GM21619 (cell line): Measurements from ENCODE around the gene LRFN5.
"Not testable (repeated sequence)": the region's sequence is repeated elsewhere in the genome, so short reads cannot be mapped to it uniquely, and the experiment has no call there.

Experiments
- ATAC-seq: cut with Tn5 transposase; IDR thresholded peaks from one replicate; pipeline ENCODE4 v1.9.1; 2021; ENCODE audit not compliant: unreplicated experiment

Gene LRFN5

DNA sequence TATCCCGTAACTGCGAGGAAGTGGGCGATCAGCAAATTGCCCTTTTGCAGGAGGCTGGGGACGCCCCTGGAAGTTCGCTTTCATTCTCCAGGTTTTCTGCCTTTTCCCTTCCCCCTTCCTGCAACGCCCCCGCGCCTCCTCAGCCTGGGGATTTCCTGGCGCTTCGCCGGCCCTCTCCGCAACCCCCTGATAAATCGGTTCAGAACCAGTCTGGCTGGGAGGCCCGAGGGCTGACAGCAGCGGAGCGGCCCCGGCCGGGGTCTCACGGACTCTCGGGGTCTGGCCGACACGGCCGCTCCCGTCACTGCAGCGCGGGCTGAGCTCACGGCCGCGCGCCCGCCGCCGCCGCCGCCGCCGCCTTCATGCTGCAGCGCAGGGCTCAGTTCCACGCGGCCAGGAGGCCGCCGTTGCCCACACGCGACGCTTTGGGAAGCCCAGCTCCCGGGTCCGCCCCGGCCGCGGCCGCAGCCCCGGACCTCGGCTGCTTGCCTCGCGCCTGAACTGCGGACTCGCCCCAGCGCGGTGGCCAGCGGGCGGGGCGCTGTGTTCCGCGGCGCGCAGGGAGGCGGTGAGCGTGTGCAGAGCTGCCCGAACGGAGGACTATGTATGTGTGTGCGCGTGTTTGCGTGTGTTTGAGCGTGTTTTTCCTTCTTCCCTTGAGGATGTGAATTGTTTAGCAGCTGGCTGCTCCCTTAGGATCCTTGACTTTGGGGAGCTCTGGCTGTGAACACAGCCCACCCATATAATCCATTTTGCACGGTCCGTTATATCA, at the start of gene LRFN5:
LRFN5 (plus strand) TSS at position 345 of the 772 bp plus-strand sequence.
- no peak for ATAC-seq

DNA sequence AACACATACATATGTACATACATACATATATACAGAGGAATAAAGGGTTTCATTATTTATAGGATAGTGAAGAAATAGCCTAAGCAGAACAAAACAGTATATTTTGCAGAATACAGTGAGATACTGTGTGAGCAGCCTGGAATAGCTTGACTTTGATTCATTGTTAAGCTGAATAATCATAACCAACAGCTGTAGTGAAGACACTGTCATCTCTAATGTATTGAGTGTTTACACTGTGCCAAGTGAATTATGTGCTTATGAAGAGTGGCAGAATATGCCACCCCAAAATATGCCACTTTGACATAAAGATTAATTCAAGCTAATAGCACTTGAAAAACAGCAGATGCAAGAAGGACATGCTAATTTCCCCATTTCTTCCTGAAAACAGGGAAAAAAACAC, 48.2 kb upstream of the LRFN5 start:
- no peak for ATAC-seq

DNA sequence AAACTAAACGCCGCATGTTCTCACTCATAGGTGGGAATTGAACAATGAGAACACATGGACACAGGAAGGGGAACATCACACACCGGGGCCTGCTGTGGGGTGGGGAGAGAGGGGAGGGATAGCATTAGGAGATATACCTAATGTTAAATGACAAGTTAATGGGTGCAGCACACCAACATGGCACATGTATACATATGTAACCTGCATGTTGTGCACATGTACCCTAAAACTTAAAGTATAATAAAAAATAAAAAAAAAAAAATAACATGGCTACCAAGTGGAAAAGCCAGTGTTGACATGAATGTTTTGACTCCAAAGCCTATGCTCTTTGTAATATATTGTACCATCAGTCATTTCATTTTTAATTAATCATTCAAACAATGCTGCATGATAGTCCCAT, 39.8 kb upstream of the LRFN5 start:
- not testable (repeated sequence) for ATAC-seq

GRCh38 chr14:41568979-41569378, 37.7 kb upstream of the LRFN5 start:
- ATAC-seq = no peak

DNA sequence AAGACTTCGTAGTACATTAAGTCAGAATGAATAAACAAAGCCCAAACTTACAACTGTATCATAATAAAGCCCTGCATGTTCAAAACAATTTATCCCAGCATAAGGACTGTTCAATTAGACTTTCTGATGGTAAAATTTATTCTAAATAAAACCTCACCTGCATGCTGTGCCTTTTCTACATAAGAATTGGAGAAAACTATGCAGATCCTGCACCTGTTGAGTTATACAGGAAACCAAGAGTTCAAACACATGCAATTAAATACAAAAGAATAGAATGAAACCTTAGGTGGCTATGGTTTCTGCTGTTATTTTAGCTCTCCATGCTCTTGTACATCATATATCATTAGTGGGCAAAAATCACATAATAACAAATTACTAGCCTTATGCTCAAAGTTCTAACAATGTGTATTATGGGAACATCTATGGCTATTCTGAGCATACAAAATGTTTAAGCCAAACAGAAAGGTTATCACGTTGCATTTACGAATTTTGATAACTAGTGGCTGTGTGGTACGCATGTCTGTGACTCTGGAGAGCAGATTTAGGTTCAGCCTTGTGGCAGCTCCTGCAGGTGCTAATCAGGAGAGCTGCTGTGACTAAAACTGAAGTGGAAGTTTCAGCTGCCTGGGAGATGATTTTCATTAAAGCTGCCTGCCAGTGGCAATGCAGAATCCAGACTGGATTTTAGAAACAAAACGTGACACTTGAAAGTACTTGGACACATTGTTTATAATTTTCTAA, 36.1 kb upstream of the LRFN5 start:
- no peak for ATAC-seq

GRCh38 chr14:41586237-41586636, 20.4 kb upstream of the LRFN5 start:
- ATAC-seq = no peak

- no peak for ATAC-seq
Measured at GRCh38 chr14:41597647-41598046, 9.0 kb upstream of the LRFN5 start.

DNA sequence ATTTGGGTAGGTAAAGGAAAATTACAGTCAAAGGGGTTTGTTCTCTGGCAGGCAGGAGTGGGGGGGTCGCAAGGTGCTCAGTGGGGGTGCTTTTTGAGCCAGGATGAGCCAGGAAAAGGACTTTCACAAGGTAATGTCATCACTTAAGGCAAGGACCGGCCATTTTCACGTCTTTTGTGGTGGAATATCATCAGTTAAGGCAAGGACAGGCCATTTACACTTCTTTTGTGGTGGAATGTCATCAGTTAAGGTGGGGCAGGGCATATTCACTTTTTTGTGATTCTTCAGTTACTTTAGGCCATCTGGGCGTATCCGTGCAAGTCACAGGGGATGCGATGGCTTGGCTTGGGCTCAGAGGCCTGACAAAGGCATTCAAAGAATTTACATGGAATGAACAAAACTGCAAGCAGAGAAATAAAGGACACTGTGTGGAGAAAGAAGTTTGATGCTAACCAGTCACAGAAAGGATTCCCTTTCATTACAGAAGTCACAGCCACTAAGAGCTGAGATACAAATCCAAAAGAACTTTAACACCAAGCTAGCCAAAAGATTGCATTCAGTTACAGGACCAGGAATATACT, 6.8 kb upstream of the LRFN5 start:
- ATAC-seq = not testable (repeated sequence)

DNA sequence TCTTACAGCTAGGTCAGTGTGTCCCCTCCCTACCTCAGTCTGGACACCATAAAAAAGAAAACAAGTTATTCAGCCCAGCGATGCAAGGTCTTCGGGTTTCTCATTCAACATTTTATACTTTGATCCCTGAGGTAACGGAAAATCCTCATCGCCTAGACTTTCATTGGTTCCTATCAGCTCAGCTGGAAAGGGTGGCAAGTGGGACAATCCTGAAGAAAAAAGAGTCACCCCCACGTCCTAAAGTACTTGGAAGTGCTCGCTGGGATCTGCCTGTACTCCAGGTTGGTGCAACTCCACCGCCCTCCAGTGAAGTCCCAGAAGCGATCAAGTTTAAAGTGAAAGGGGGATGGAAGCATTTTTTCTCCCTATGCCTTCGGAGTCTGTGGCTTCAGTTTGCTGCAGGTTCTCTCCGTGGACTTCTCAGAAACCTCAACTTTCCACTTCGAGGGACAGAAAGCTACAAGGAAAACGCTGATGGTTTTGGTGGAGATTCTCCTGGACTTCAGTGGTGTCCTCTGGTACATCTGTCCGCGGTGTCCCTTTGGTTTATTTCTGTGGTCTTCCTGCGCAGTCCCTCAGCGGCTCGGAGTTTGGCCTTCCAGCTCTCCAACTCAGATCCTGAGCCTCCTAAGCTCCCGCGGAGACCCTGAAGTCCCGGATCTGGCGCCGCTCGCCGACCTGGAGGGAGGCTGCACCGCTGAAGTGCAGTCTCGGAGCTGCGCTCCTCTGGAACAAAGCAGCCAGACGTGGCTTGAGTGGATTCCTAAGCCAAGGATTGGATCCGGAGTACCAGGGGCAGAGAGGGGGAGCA, 1.8 kb upstream of the LRFN5 start:
- ATAC-seq = no peak

DNA sequence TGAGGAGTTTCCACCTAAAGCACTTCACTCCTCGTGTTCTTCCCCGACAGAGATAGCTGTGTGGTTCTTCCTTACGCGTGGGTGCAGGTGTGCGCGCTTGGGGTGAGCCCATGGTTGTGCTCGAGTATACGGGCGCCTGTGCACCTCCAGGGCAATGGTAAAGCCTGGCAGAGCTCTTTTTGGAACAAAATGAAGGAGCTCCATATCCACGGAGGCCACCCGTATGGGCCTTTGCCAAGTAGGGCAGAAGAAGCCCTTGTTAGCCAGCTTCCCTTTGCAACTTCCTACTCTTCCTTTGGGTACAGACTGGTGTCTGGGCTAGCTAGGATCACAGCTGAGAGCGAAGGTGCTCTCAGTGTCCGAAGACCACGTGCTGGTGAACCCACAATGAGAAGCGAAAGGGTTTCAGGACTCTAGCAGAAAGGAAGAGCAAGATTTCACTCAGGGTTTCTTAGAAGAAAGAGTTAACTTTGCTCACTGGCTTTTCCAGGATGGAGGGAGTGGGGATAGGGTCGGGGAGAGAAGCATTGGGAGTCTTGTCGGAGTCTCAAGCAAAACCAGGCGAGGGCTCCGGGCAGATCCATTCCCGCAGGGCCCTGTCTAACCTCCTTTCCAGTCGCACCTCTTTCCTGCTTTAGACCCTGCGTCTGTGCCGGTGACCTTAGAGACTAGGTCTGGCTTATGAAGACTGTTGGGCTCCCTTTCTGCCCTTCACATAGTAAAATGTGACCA, 960 bp upstream of the LRFN5 start:
- no peak for ATAC-seq

- no peak for ATAC-seq
Measured at GRCh38 chr14:41606282-41606531, 469 bp upstream of the LRFN5 start.

GRCh38 chr14:41607304-41607775, 664 bp downstream of the LRFN5 start:
- no peak for ATAC-seq

DNA sequence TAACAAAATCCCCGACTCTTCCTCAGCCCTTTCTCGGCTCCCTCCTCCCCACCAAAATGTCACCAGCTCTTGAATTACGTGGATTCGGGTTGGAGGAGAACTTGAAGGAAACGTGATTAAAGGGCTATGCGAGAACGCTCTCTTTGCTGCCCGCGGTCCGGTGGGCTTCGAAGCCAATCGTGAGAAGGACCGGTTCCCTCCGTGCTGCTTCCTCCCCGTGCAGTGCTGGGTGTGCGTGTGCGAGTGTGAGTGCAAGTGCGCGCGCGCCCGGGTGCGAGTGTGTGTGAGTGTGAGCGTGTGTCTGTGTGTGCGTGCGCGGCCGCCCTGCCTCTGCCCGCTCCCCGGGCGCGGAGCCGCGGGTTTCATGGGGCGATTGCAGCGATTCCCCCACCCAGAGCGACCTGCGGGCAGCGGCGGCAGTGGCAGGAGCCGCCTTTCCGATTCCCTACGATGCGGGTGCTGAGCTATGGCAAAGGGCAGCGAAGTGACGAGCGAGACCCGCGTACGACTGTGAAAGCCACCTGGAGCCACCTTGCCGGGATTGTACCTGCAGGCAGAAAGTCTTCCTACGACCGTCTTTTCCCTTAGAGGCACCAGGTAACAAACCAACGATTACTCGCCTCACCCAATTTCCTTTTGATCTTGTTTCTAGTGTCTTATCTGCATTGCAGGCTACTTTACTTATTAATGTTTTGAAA, 1.4 kb downstream of the LRFN5 start:
- ATAC-seq = no peak

GRCh38 chr14:41608681-41609390, 2.2 kb downstream of the LRFN5 start:
- no peak for ATAC-seq

DNA sequence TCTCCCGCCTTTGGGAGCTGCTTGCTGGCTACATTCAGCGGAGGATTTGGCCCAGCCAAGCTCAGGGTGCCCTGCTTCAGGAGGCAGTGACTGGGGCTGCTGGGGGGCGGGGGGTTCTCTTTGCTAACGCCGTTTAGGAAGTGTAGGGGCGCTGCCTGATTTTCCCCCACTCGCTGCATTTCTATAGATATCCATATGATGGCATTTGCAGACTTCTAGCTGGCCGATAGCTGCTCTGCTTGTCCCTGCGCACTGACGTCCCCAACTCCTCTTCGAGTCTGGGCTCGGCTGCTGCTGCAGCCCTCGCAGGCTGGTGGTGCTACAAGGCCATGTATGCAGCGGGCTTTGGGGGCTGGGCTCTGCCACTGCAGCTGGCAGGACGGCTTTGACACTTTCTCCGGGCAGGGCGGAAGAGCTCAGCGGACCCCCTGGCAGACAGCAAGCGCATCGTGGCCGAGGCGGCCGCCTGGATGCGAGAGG, 3.1 kb downstream of the LRFN5 start:
- ATAC-seq = no peak

- ATAC-seq = no peak
Measured at GRCh38 chr14:41615011-41615595, 8.4 kb downstream of the LRFN5 start.

GRCh38 chr14:41623736-41624135, 17.1 kb downstream of the LRFN5 start:
- no peak for ATAC-seq

GRCh38 chr14:41629876-41630275, 23.2 kb downstream of the LRFN5 start:
- no peak for ATAC-seq

GRCh38 chr14:41634286-41634685, 27.6 kb downstream of the LRFN5 start:
- ATAC-seq = no peak
